GM10847 (cell line): ENCODE measurements around the gene PRKCA.

Experiments
- POLR2A ChIP-seq: IDR thresholded peaks from 2 replicates; pipeline ENCODE4 v1.6.1; 2011; ENCODE audit not compliant: insufficient read length; ENCODE audit errors: extremely low read depth

The PRKCA gene

DNA sequence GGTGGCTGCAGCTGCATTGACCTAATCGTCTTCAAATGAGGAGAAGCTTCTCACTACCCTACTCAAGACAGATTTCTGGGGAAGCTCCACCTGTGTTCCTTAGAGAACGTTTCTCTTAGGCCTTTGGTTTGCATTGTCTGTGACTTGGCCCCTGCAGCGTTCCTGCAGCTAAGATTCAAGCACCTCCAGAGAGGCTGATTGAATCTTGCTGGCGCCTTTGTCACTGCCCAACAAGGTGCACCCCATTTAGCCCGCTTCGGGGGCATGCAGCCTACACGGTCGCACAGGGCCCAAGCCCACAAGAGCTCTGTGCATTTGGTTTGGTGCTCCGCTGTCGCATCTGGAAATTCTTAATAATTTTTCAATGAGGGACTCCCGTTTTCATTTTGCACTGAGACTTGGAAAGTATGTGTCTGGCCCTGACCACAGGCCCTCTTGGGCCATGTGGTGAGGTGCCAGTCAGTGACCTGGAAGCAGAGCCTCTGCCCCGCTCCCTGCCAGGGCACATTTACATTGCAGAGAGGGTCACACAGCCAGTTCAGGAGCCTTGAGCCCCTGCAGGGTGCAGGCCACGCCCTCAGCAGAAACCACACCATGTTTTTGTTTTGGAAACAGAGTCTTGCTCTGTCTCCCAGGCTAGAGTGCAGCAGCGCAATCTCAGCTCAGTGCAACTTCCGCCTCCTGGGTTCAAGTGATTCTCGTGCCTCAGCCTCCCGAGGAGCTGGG is 481.4 kb downstream of the PRKCA start:
- TF ChIP-seq POLR2A: no peak

DNA sequence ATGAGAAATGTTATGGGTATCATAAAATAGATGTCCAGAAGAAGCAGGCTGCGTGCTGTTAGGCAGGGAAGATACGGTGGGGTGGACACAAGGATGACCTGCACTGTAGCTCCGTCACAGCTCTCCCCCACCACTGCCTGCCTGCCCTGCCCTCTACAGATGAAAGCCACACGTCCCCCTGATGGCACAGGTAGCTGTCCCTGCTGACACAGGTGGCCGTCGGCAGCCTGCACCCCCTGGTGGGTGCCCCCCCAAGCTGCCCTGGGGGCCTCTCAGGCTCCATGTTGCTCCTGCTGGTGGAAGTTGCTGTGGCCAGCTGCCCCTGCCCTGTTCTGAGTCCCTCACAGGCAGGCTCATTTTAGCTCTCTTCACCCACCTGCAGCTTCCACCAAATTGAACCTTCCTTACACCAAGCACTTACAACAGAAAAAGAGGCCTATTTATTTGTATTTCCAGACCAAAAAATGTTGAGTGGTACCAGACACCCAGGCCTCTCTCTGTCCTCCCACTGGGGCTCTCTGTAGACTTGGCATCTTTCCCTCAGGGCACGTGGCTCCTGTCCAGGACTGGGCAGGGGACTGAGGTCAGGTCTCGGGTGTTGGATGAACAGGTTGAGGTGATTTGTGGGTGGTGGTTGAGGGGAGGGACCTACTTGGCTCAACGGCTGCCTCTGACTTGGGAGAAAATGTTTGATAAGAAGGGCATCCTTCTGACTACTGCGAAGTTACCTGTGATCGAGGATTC is 482.4 kb downstream of the PRKCA start:
- TF ChIP-seq POLR2A: no peak

DNA sequence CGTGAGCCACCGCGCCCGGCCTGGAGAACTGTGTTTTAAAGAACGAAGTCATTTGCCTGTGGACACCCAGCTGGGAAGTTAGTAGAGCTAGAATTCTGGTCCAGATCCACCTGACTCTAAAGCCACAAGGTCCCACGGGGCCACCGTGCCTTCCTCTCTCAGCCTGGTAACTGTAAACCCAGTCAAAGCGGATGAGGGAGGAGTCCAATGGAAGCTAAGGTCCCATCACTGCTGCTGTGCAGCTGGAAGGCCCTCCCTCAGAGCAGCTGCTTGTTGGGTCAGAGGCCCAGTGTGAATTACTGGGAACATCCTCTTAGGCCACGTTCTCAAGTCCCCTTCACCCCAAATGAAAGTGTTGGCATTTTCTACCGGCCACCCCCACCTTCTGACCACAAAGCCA is 483.7 kb downstream of the PRKCA start:
- TF ChIP-seq POLR2A: no peak

DNA sequence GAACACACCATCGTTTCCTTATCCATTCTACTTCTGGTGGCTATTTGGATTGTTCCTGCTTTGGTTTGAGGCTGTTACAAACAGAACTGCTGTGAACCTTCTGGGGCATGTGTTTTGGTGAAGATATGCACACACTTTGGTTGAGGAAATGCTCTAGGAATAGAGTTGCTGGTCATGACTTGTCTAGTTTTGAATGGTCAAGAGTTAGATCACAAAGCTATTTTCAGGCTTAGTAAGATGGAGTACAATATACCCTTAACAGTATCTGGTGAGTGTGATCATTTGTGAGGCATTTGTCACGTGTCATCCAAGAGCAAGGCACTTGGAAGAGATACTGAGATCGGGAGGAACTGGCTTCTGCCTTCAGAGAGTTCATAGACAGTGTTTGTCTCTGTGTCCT is 485.5 kb downstream of the PRKCA start:
- TF ChIP-seq POLR2A: no peak

DNA sequence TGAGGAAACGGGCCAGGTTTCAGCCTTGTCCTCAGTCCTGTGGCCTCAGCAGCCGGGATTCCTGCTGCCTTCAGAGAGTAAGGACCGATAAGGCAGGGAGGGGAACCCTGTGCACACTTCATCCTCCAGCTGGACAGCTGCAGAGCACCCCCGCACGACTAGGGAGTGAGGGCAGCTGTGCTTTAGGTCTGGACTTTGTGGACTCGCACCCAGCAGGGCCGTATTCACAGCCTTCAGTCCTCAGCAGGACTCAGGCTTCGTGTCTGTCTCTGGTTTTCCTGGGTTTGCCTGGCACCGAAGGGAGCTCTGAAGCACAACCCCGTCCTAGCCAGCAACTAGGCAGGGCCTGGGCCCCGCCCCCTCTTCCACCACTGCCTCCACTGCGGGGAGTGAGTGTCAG is 486.7 kb downstream of the PRKCA start:
- TF ChIP-seq POLR2A: no peak

DNA sequence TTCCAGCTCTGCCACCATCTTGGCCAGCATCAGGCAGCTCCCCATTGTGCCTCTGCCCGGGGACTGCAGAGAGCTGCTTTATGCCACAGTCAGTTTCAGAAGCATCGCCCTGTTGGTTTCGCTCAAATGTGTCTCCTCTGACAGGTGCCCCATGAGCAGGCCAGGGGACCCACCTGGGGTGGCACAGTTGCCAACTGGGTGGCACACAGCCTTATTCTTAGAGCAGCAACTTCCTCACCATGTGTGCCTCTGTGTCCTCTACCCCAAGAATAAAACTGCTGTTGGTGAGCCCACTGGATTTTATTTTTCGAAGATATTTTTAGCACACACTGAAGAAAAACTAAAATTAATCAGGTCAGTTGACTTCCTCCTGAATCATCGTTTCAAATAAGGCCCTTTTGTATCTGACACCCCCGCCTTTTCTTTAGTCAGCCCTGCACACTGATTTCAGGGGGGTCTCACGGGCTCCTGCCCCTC is 487.6 kb downstream of the PRKCA start:
- TF ChIP-seq POLR2A: no peak

DNA sequence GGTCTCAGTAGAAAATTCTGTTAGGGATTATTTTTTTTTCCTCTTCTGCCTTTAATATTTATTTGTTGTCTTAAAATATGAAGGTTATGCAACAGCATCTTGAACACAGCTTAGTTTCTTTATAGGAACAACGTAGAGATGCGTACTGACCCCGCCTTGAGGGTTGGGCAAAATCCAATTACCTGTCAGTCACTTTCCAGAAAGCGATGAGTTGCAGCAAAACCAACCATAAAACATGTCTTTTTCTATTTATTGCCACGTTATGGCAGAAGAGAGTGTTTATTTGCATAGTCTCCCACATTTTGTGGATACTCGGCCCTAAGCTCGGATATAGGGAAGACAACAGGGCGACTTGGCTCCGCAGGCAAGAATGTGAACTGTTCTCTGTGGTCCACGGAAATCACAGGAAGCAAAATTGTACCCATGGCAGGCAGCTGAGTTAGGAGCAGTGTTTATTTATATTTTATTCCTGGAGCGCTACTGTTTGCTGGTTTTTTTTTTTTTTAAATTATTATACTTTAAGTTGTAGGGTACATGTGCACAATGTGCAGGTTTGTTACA is 488.2 kb downstream of the PRKCA start:
- TF ChIP-seq POLR2A: no peak

DNA sequence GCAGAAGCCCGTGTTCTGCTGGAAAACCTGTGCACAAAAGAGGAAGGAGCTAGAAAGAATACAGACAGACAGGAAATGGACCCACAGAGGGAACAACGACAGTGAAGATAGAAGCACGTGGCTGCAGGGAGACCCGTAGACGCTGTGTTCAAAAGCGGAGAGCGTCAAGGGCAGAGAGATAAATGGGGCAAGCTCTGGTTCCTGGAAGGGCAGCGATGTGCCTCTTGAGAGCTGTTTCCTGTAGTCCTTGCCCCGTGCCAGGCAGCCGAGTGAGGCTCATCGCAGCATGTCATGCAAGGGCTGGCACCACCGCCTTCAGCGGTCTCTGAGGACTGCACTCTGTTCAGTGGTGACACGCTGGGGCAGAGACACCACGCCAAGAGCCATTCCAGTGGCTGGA is 488.9 kb downstream of the PRKCA start:
- TF ChIP-seq POLR2A: no peak

DNA sequence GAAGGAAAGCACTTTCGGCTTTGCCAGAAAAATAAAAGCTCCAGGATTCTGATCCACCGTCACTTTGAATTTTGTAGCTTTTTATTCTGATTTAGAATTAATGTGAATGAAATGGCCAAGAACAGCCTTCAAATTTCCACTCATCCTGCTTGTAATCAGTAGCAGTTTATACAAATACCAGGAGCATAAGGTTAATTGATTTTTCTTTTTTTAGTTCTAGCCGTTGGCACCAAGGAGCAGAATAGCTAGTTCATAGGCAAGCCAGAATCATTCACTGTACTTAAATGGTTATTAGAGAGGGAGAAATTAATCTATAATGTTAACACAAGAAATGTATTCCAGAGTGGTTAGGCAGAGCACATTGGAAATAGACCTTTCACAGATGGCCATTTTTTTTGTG is 491.4 kb downstream of the PRKCA start:
- TF ChIP-seq POLR2A: no peak

DNA sequence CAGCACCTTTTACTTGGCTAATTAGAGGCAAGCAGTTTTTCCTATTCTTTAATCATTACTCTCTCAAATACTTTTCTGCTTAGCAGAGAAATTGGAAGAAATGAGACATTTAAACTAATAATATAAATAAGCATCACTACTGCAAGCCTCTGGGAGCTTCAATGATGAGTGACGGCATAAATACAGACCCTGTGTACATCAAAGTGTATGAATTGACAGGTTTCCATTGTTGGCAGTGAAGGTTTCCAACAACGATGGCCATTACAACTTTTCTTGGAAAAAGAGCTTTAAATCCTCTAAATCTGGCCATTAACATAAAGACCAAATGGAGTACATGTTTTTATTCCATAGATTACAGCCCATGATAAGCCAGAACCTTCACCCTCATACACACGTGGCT is 493.1 kb downstream of the PRKCA start:
- no peak for TF ChIP-seq POLR2A

DNA sequence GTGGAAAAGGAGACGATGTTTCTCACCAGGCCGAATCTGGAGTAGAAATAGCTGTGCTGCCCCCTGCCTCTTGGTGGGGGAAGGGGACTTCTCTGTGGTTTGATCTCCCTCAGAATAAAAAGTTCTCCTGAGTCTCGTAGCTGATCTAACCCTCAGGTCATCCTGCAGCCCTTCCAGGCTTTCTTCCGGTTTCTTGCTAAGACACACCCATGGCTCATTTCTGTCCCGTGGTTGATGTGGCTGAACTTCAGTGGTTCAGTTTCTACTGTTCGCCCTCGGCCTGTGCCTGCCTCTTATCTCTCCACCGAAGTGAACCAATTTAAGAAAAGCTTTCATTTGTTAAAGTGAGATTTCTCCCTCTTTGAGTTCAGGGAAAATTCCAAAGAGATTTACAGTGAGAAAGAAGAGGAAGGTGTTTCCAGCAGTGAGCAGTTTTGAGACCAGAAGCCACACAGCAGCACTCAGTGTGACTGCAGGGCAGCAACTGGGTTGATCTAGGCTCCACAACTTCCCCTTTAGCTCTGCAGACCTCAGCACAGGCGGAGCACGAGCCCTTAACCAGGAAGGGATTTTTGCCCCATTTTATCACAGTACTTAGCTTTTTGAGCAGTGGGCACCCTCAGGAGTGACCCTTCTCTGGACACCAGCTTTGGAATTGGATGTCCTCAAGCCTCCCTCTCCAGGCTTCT is 497.6 kb downstream of the PRKCA start:
- no peak for TF ChIP-seq POLR2A

DNA sequence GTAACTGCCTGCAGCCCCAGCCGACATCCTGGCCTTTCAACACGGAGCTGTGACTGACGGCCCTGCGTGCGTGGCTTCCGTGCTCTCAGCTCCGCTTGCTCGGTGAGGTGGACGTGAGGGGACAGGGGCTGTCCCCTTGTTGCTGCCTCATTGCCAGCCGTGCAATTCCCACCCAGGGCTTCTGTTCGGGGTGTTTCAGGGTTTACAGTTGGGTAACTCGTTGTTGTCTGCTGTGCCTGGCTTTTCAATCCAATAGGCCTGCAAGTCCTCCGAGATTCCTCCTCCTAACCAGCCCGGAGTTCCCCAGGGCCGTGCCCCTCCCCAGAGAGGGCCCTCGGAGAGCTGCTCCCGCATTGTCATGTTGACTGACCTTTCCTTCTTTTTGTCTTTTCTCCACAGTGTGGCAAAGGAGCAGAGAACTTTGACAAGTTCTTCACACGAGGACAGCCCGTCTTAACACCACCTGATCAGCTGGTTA is 501.1 kb downstream of the PRKCA start:
- TF ChIP-seq POLR2A: no peak

DNA sequence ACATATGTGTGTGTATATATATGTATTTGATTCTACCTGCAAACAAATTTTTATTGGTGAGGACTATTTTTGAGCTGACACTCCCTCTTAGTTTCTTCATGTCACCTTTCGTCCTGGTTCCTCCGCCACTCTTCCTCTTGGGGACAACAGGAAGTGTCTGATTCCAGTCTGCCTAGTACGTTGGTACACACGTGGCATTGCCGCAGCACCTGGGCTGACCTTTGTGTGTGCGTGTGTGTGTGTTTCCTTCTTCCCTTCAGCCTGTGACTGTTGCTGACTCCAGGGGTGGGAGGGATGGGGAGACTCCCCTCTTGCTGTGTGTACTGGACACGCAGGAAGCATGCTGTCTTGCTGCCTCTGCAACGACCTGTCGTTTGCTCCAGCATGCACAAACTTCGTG is 503.2 kb downstream of the PRKCA start:
- no peak for TF ChIP-seq POLR2A

DNA sequence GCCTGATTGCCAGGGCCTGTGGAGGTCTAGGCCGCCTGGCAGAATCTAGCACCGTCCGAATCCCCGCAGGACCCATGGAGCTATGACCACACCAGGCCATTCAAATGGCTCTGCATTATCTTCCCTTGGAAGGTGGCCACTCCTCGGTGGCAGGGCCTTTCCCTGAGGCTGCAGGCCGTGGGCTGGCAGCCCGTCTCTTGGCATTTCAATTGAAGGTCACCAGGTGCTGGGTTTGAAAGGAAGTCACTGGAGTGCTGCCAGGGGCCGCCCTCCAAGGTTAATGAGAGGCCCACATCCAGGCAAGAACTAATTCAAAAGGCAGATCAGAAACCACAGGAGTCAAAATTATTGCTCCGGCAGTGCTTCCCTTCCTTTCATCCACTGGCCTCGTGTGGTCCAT is 504.8 kb downstream of the PRKCA start:
- TF ChIP-seq POLR2A: no peak

DNA sequence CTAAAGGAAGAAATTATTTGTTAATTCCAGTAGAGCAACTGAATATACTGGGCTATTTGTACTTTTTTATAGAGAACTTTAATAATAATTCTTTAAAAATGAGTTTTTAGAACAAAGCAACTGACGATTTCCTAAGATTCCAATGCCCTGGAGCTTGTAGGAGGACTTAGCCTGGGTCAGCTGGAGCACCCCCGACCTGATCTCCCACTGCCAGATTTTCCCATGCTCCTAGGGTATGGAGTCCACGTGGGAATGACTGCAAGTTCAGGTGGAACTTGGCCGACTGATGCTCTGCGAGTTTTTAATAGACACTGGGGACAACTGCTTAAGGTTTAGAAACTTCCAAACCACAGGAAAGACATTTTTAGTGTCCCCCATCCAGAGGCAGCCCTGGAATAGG is 507.0 kb downstream of the PRKCA start:
- TF ChIP-seq POLR2A: no peak
